Fibroblast of skin of right quadriceps (primary cell): ENCODE data around the gene BAHCC1.
A peak's percentile ranks its signal among the peaks of the same experiment; 100 is the strongest.
"Not testable (repeated sequence)": the region's sequence is repeated elsewhere in the genome, so short reads cannot be mapped to it uniquely, and the experiment has no call there.

Source experiments
- DNase-seq: peaks from one replicate; pipeline ENCODE4 v3.0.0-alpha.2; 2013

Gene BAHCC1

GRCh38 chr17:81414756-81415516 is 19.7 kb downstream of the BAHCC1 start:
- DNase-seq, result no peak

- no peak for DNase-seq
Observed at GRCh38 chr17:81415681-81416080, 20.4 kb downstream of the BAHCC1 start.

GRCh38 chr17:81416612-81417011 is 21.4 kb downstream of the BAHCC1 start:
- DNase-seq, result no peak

GRCh38 chr17:81417049-81417878 is 22.0 kb downstream of the BAHCC1 start:
- DNase-seq, result peak; percentile 91

- DNase-seq, result no peak
Observed at GRCh38 chr17:81417879-81418709, 22.8 kb downstream of the BAHCC1 start.

- DNase-seq, result peak; percentile 44
Observed at GRCh38 chr17:81418710-81419318, 23.6 kb downstream of the BAHCC1 start.

- DNase-seq, result peak; percentile 99
Observed at GRCh38 chr17:81419319-81419885, 24.1 kb downstream of the BAHCC1 start.

- DNase-seq, result no peak
Observed at GRCh38 chr17:81419886-81420768, 24.9 kb downstream of the BAHCC1 start.

GRCh38 chr17:81420769-81421462 is 25.7 kb downstream of the BAHCC1 start:
- DNase-seq, result no peak

- DNase-seq, result peak; percentile 97
Observed at GRCh38 chr17:81422776-81423697, 27.8 kb downstream of the BAHCC1 start.

GRCh38 chr17:81423698-81424071 is 28.4 kb downstream of the BAHCC1 start:
- DNase-seq, result no peak

GRCh38 chr17:81424151-81425017 is 29.1 kb downstream of the BAHCC1 start:
- DNase-seq, result no peak

GRCh38 chr17:81425041-81425440 is 29.8 kb downstream of the BAHCC1 start:
- not testable (repeated sequence) for DNase-seq

GRCh38 chr17:81425716-81426392 is 30.6 kb downstream of the BAHCC1 start:
- DNase-seq, result not testable (repeated sequence)

GRCh38 chr17:81426393-81427172 is 31.3 kb downstream of the BAHCC1 start:
- no peak for DNase-seq

GRCh38 chr17:81427173-81428120 is 32.2 kb downstream of the BAHCC1 start:
- DNase-seq, result no peak
